Endothelial cell (in vitro differentiated cells): ENCODE results near the gene CAMTA1. TPM values are rescaled to one million over a fixed set of nuclear protein-coding genes. Genes with fewer than 3 reads are reported as not detected.

Experiments
- DNase-seq: peaks from one replicate; pipeline ENCODE4 v3.0.0; 2021; ENCODE audit warnings: low spot score
- H3K27ac Mint-ChIP-seq: one replicate; pipeline ENCODE4 v1.8.0; 2021; ENCODE audit warnings: mixed read lengths, inconsistent platforms; ENCODE audit not compliant: unreplicated experiment
- H3K27me3 Mint-ChIP-seq: one replicate; pipeline ENCODE4 v1.8.0; 2021; ENCODE audit warnings: mild to moderate bottlenecking, moderate library complexity, mixed read lengths, inconsistent platforms; ENCODE audit not compliant: unreplicated experiment
- H3K36me3 Mint-ChIP-seq: one replicate; pipeline ENCODE4 v1.8.0; 2021; ENCODE audit warnings: mild to moderate bottlenecking, low read depth, mixed read lengths, inconsistent platforms; ENCODE audit not compliant: unreplicated experiment
- H3K4me1 Mint-ChIP-seq: one replicate; pipeline ENCODE4 v1.8.0; 2021; ENCODE audit warnings: mild to moderate bottlenecking, mixed read lengths, inconsistent platforms; ENCODE audit not compliant: unreplicated experiment
- H3K4me3 Mint-ChIP-seq: one replicate; pipeline ENCODE4 v1.8.0; 2021; ENCODE audit warnings: mild to moderate bottlenecking, mixed read lengths, inconsistent platforms; ENCODE audit not compliant: unreplicated experiment
- H3K9me3 Mint-ChIP-seq: one replicate; pipeline ENCODE4 v1.8.0; 2021; ENCODE audit warnings: mixed read lengths, inconsistent platforms; ENCODE audit not compliant: unreplicated experiment
- total RNA-seq: library from RNA; stranded (reverse); fragmentation: NEBNext Ultra II Directional; extraction: Animal tissue kit (Norgen Biotek cat#: 25700); gene quantifications from one replicate; pipeline ENCODE4 v1.2.1, GENCODE V29; 2021; ENCODE audit not compliant: unreplicated experiment
- TF ChIP-seq, protein P1 (sequence below): fragments of 200-600 bp; sonication (generic); IDR thresholded peaks from one replicate; pipeline ENCODE4 v1.5.0; 2021; ENCODE audit warnings: antibody characterized with exemption; ENCODE audit not compliant: unreplicated experiment

CAMTA1 gene
- total RNA-seq, 1 donor from 2014 or later, result 87.3 TPM

DNA sequence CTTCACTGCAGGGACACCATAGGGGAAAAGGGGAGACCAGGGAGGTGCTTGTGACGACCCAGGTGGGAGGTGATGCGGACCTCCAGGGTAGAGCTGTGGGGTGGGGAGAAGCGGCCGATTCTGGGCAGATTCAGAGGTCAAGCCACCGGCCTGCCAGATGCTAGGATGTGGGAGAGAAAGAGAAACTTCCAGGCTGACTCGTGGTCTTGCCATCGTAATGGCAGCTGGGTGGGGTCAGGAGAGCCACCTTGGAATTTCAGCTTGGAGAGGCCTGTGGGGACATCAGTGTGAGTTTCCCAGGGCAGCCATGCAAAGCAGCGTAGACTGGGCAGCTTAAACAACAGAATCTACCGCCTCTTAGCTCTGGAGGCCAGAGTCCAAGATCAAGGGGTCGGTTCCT lies 727.8 kb downstream of the CAMTA1 start:
- H3K27ac Mint-ChIP-seq, result no peak overlapping the region
- no peaks in the 10 kb centered on the region for H3K4me1 Mint-ChIP-seq
- H3K4me3 Mint-ChIP-seq, result no peak overlapping the region
- peaks cover 8% of the 10 kb centered on the region for H3K27me3 Mint-ChIP-seq
- no peaks in the 10 kb centered on the region for H3K9me3 Mint-ChIP-seq
- TF ChIP-seq, protein P1, sequence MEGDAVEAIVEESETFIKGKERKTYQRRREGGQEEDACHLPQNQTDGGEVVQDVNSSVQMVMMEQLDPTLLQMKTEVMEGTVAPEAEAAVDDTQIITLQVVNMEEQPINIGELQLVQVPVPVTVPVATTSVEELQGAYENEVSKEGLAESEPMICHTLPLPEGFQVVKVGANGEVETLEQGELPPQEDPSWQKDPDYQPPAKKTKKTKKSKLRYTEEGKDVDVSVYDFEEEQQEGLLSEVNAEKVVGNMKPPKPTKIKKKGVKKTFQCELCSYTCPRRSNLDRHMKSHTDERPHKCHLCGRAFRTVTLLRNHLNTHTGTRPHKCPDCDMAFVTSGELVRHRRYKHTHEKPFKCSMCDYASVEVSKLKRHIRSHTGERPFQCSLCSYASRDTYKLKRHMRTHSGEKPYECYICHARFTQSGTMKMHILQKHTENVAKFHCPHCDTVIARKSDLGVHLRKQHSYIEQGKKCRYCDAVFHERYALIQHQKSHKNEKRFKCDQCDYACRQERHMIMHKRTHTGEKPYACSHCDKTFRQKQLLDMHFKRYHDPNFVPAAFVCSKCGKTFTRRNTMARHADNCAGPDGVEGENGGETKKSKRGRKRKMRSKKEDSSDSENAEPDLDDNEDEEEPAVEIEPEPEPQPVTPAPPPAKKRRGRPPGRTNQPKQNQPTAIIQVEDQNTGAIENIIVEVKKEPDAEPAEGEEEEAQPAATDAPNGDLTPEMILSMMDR, result no peak
- no peaks in the 10 kb centered on the region for H3K36me3 Mint-ChIP-seq
- DNase-seq, result no peak

DNA sequence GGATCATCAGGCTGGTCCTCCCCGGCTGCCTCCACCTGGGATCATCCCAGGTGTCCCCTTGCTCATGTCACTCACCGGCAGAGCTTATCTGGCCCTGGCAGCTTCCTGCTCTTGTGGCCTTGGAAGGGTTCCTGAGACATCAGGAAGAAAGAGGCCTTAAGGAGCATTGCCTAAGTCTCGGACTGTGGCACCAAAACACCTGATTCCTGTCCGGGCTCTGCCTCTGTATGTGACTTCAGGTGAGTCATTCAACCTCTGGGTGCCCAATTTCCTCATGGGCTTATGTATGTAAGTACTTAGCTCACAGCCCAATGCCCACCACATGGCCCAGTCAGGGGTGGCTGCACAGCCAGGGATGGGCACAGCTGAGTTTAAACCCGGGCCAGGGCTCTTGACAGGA lies 729.9 kb downstream of the CAMTA1 start:
- no peaks in the 10 kb centered on the region for H3K36me3 Mint-ChIP-seq
- H3K27me3 Mint-ChIP-seq, result peaks cover 13% of the 10 kb centered on the region
- no peak for DNase-seq
- H3K27ac Mint-ChIP-seq, result no peak overlapping the region
- H3K4me3 Mint-ChIP-seq, result no peak overlapping the region
- H3K9me3 Mint-ChIP-seq, result no peaks in the 10 kb centered on the region
- TF ChIP-seq, protein P1, result no peak
- no peaks in the 10 kb centered on the region for H3K4me1 Mint-ChIP-seq

DNA sequence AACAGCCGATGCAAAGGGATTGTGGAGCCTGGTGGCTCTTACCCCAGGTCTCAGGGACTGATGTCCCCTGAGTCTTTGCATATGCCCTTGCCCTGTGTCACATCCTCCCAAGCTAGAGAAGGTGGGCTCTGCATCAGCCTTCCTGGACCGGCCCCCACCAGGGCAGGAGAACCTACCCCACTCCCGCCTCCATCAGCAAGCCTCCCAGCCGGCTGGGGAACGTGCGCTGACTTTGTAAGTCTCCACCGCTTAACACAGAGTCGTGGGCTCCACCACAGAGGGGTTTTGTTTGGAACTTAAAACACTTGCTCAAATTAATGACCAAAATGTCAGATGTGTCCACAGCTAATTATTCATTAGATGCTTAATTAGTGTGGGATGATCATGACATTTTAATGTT lies 730.6 kb downstream of the CAMTA1 start:
- no peak overlapping the region for H3K27ac Mint-ChIP-seq

DNA sequence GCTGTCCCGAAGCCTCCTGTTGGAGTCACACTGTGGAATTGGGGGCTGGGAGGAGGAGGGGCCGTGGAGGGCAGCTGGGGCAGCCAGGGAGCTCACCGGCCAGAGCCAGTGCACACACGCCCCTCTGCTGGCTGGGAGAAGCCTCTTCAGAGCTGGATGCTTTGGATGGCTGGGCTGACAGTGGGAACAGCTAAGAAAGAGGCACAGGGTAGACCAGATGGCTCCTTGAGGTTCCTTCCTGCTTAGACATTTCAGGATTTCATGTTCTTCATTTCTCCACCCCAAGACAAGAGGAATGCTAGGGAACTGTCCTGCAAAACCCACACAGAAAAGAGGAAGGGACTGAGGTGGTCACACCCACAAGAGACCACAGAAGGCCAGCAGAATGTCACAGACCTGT lies 731.1 kb downstream of the CAMTA1 start:
- no peak for DNase-seq
- TF ChIP-seq, protein P1, result no peak
- Mint-ChIP-seq H3K4me3 (no peak overlapping the region), H3K36me3 (peaks cover 5% of the 10 kb centered on the region), H3K9me3 (peaks cover 4% of the 10 kb centered on the region), H3K27me3 (peaks cover 16% of the 10 kb centered on the region), H3K4me1 (no peaks in the 10 kb centered on the region), H3K27ac (no peak overlapping the region)

More for the DNA sequence above, 730.6 kb downstream of the CAMTA1 start:
- H3K4me1 Mint-ChIP-seq, result no peaks in the 10 kb centered on the region
- TF ChIP-seq, protein P1, result no peak
- H3K4me3 Mint-ChIP-seq, result no peak overlapping the region
- peaks cover 16% of the 10 kb centered on the region for H3K27me3 Mint-ChIP-seq
- H3K9me3 Mint-ChIP-seq, result peaks cover 3% of the 10 kb centered on the region
- H3K36me3 Mint-ChIP-seq, result peaks cover 3% of the 10 kb centered on the region
- no peak for DNase-seq

DNA sequence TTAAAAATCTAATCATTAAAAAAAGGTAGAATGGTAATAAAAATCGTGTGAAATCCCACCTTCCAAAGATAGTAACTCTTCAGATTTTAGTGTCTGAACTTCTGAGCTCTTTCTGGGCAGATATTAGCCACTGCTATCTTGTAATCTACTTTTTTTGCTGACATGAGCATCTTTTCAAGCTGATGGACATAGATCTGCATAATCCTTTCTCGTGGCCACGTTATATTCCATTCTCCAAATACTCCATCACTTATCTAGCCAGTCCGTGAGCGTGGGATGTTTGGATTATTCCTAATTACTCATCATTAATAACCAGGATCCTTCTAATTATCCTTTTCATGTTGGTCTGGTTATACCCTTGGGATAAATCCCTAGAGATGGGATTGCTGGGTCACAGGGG lies 731.7 kb downstream of the CAMTA1 start:
- Mint-ChIP-seq H3K4me3 (no peak overlapping the region), H3K27ac (no peak overlapping the region), H3K4me1 (no peaks in the 10 kb centered on the region), H3K27me3 (peaks cover 16% of the 10 kb centered on the region), H3K9me3 (peaks cover 4% of the 10 kb centered on the region), H3K36me3 (peaks cover 5% of the 10 kb centered on the region)
- TF ChIP-seq, protein P1, result no peak
- no peak for DNase-seq
